ENCODE data around the gene PAQR5.
"Not testable (repeated sequence)": the region's sequence is repeated elsewhere in the genome, so short reads cannot be mapped to it uniquely, and the experiment has no call there.

Gene PAQR5

GRCh38 chr15:69297642-69298353, 914 bp upstream of the PAQR5 start:
- no peak overlapping the region for H3K4me3 ChIP-seq (ENCODE audit: low read depth, low read length)
- no peak for DNase-seq (ENCODE audit: low read depth)
- TF ChIP-seq MAX (IDR thresholded peaks at IDR 0.05; ENCODE audit: low read depth, low read length) (no peak), POLR2A (IDR thresholded peaks at IDR 0.05; ENCODE audit: extremely low read depth, insufficient read length) (no peak), CTCF (IDR thresholded peaks at IDR 0.05; ENCODE audit: low read depth, low read length) (no peak)

- no peak for DNase-seq (ENCODE audit: low read depth)
- H3K4me3 ChIP-seq (ENCODE audit: low read depth, low read length), result no peak overlapping the region
- no peak for TF ChIP-seq POLR2A (IDR thresholded peaks at IDR 0.05; ENCODE audit: extremely low read depth, insufficient read length)
- no peak for TF ChIP-seq MYC (IDR thresholded peaks at IDR 0.05; ENCODE audit: low read depth, low read length)
- no peak for TF ChIP-seq CTCF (IDR thresholded peaks at IDR 0.05; ENCODE audit: low read depth, low read length)
- TF ChIP-seq MAX (IDR thresholded peaks at IDR 0.05; ENCODE audit: low read depth, low read length), result no peak
These were observed 387 bp upstream of the PAQR5 start for GRCh38 chr15:69298354-69298696.

- DNase-seq (ENCODE audit: low read depth), result no peak
- TF ChIP-seq MAX (IDR thresholded peaks at IDR 0.05; ENCODE audit: low read depth, low read length) (no peak), MYC (IDR thresholded peaks at IDR 0.05; ENCODE audit: low read depth, low read length) (no peak), CTCF (IDR thresholded peaks at IDR 0.05; ENCODE audit: low read depth, low read length) (no peak), POLR2A (IDR thresholded peaks at IDR 0.05; ENCODE audit: extremely low read depth, insufficient read length) (no peak)
- H3K4me3 ChIP-seq (ENCODE audit: low read depth, low read length), result no peak overlapping the region
These were observed 757 bp downstream of the PAQR5 start for GRCh38 chr15:69299451-69299886.

- H3K4me3 ChIP-seq (ENCODE audit: low read depth, low read length), result no peak overlapping the region
- TF ChIP-seq MAX (IDR thresholded peaks at IDR 0.05; ENCODE audit: low read depth, low read length) (no peak), CTCF (IDR thresholded peaks at IDR 0.05; ENCODE audit: low read depth, low read length) (no peak), MYC (IDR thresholded peaks at IDR 0.05; ENCODE audit: low read depth, low read length) (no peak), POLR2A (IDR thresholded peaks at IDR 0.05; ENCODE audit: extremely low read depth, insufficient read length) (no peak)
- no peak for DNase-seq (ENCODE audit: low read depth)
These were observed 1.4 kb downstream of the PAQR5 start for GRCh38 chr15:69299943-69300588.

- DNase-seq (ENCODE audit: low read depth); H3K4me3 ChIP-seq (ENCODE audit: low read depth, low read length): not testable (repeated sequence)
These were observed 2.4 kb downstream of the PAQR5 start for GRCh38 chr15:69301101-69301500.

- H3K4me3 ChIP-seq (ENCODE audit: low read depth, low read length); DNase-seq (ENCODE audit: low read depth): not testable (repeated sequence)
These were observed 3.4 kb downstream of the PAQR5 start for GRCh38 chr15:69302087-69302486.

GRCh38 chr15:69302929-69303328, 4.2 kb downstream of the PAQR5 start:
- DNase-seq (ENCODE audit: low read depth), result no peak
- no peak for TF ChIP-seq MYC (IDR thresholded peaks at IDR 0.05; ENCODE audit: low read depth, low read length)
- TF ChIP-seq POLR2A (IDR thresholded peaks at IDR 0.05; ENCODE audit: extremely low read depth, insufficient read length), result no peak
- TF ChIP-seq CTCF (IDR thresholded peaks at IDR 0.05; ENCODE audit: low read depth, low read length), result no peak
- TF ChIP-seq MAX (IDR thresholded peaks at IDR 0.05; ENCODE audit: low read depth, low read length), result no peak
- no peak overlapping the region for H3K4me3 ChIP-seq (ENCODE audit: low read depth, low read length)

Measured in NB4 (cell line).